HEK293 (cell line): ENCODE measurements around the gene LMTK2.
"Not testable (repeated sequence)": the region's sequence is repeated elsewhere in the genome, so short reads cannot be mapped to it uniquely, and the experiment has no call there.

Source experiments
- CTCF ChIA-PET: fragments of 350-600 bp; formaldehyde crosslinking; extraction: SDS; loops from one replicate; lab custom pipeline; 2021; ENCODE audit warnings: antibody characterized with exemption; lab: Yijun Ruan, JAX
- POLR2A ChIA-PET: fragments of 300-600 bp; formaldehyde crosslinking; extraction: SDS; loops from one replicate; lab custom pipeline; 2020; ENCODE audit warnings: antibody characterized with exemption, inconsistent platforms; lab: Yijun Ruan, JAX
- H3K27ac ChIP-seq: fragments of 200-500 bp; sonication (Bioruptor generic); 2 replicates; pipeline ENCODE4 v1.5.1; 2014; ENCODE audit warnings: low read depth, low read length, control low read depth, inconsistent platforms; ENCODE audit errors: extremely low read depth
- H3K36me3 ChIP-seq, 2 experiments: fragments of 200-500 bp in 1 of 2; sonication (Bioruptor generic) in 1 of 2; 1 replicate in 1 of 2; 2 replicates in 1 of 2; pipeline ENCODE4 v1.5.1; 2014 to 2017; ENCODE audit warnings: inconsistent platforms in 2 of 2, low read length in 2 of 2; ENCODE audit not compliant: control insufficient read depth in 2 of 2, insufficient read depth in 1 of 2
- H3K4me1 ChIP-seq: fragments of 200-500 bp; sonication (Bioruptor generic); 2 replicates; pipeline ENCODE4 v1.5.1; 2014; ENCODE audit warnings: mild to moderate bottlenecking, low read length, inconsistent platforms; ENCODE audit not compliant: control insufficient read depth, insufficient read depth
- H3K4me3 ChIP-seq: 2 replicates; pipeline ENCODE4 v1.5.1; 2011; ENCODE audit warnings: low read depth, mild to moderate bottlenecking, control low read depth, low read length, moderate library complexity
- H3K9me3 ChIP-seq: fragments of 200-500 bp; sonication (Bioruptor generic); 2 replicates; pipeline ENCODE4 v1.5.1; 2014; ENCODE audit warnings: low read depth, low read length, inconsistent platforms; ENCODE audit not compliant: control insufficient read depth, insufficient read depth
- BCL6B ChIP-seq: fragments of 450-650 bp; formaldehyde crosslinking; IDR thresholded peaks from 2 replicates; pipeline ENCODE4 v1.5.1; 2017; ENCODE audit warnings: missing biosample characterization, missing genetic modification characterization
- GFI1B ChIP-seq: fragments of 450-650 bp; formaldehyde crosslinking; IDR thresholded peaks from 2 replicates; pipeline ENCODE4 v1.5.1; 2016; ENCODE audit warnings: missing biosample characterization, missing genetic modification characterization
- GLIS1 ChIP-seq: fragments of 450-650 bp; formaldehyde crosslinking; IDR thresholded peaks from 2 replicates; pipeline ENCODE4 v1.5.1; 2016; ENCODE audit warnings: missing biosample characterization, missing genetic modification characterization
- GLIS2 ChIP-seq: fragments of 450-650 bp; formaldehyde crosslinking; IDR thresholded peaks from 2 replicates; pipeline ENCODE4 v1.5.1; 2016; ENCODE audit warnings: missing biosample characterization, missing genetic modification characterization
- PRDM6 ChIP-seq: fragments of 450-650 bp; formaldehyde crosslinking; IDR thresholded peaks from 2 replicates; pipeline ENCODE4 v1.5.1; 2017; ENCODE audit warnings: missing biosample characterization, missing genetic modification characterization
- SP7 ChIP-seq: fragments of 450-650 bp; formaldehyde crosslinking; IDR thresholded peaks from 2 replicates; pipeline ENCODE4 v1.5.1; 2016; ENCODE audit warnings: missing biosample characterization, missing genetic modification characterization
- WT1 ChIP-seq: fragments of 450-650 bp; formaldehyde crosslinking; IDR thresholded peaks from 2 replicates; pipeline ENCODE4 v1.5.1; 2016; ENCODE audit warnings: missing biosample characterization, missing genetic modification characterization
- ZNF19 ChIP-seq: fragments of 450-650 bp; formaldehyde crosslinking; IDR thresholded peaks from 2 replicates; pipeline ENCODE4; 2016; ENCODE audit warnings: missing biosample characterization, missing genetic modification characterization, low read depth
- ZNF274 ChIP-seq, 2 experiments: fragments of 200-500 bp in 1 of 2; fragments of 450-650 bp in 1 of 2; sonication (Bioruptor generic) in 1 of 2; formaldehyde crosslinking in 1 of 2; IDR thresholded peaks; 2 replicates each; pipeline versions ENCODE4 v1.5.1 to v1.6.1; 2014 to 2016; ENCODE audit warnings: borderline replicate concordance in 1 of 2, inconsistent platforms in 1 of 2, low read length in 1 of 2, missing biosample characterization in 1 of 2, missing genetic modification characterization in 1 of 2
- ZNF341 ChIP-seq: fragments of 450-650 bp; formaldehyde crosslinking; IDR thresholded peaks from 2 replicates; pipeline ENCODE4; 2016; ENCODE audit warnings: low read depth, missing biosample characterization, missing genetic modification characterization
- ZNF792 ChIP-seq: fragments of 450-650 bp; formaldehyde crosslinking; IDR thresholded peaks from 2 replicates; pipeline ENCODE4 v1.5.1; 2016; ENCODE audit warnings: missing biosample characterization, missing genetic modification characterization
- TF ChIP-seq, protein P1 (sequence below): fragments of 450-650 bp; IDR thresholded peaks from 2 replicates; pipeline ENCODE4 v1.5.1; 2018; ENCODE audit warnings: missing biosample characterization, mild to moderate bottlenecking, missing genetic modification characterization
- TF ChIP-seq, protein P2 (sequence below): fragments of 450-650 bp; formaldehyde crosslinking; IDR thresholded peaks from 2 replicates; pipeline ENCODE4 v1.5.1; 2016; ENCODE audit warnings: missing biosample characterization, missing genetic modification characterization

Gene LMTK2

DNA sequence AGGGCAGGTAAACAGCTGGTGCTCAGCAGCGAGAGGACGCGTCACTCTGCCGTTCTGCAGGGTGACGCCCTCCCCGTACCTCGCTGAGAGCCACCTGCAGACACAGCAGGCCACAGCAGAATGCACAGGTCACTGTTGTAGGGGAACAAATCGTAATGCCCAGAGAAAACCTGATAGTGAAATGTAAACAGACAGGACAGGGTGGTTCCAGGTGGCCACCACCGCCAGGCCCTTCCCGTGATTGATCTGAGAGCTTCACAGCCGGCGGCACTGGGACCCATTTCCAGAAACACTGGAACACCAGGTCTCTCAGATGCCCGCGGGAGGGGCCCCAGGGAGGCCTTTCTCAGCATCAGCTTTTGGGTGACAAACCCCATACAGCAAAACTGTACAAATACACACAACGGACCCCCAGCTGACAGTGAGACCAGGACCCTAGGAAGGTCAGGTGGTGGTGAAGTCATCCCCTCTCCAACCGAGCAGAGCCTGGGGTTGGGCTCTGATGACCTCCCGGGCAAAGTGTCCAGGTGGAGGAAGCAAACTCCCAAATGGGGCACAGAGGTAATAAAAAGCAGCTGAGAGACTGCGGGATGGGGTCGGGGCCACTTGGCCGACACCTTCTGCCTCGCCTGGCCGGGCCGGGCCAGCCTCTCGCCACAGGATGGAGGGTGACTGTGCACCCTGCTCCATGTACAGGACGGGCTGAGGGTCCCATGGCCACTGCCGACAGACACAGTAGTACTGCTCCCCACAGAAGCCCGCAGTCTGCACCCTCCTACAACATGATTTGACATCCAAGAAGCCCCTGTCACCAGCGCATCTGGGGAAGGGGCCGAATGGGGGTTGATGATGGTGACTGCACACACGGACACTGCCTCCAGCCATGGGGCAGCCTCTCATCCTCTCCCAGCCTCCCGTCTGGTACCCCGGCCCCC, 109.2 kb downstream of the LMTK2 start:
- Histone ChIP-seq H3K27ac (no peak overlapping the region), H3K9me3 (no peaks in the 10 kb centered on the region), H3K36me3 (no peaks in the 10 kb centered on the region; a peak in 1 of 3 replicates), H3K4me1 (peaks cover 5% of the 10 kb centered on the region; the same call in 1 of the 2 replicates)
- CTCF ChIA-PET = interaction anchor here (0.6 kb wide), 1 partner anchor 624 kb away, joined by 3 read pairs; no protein-coding TSS in a partner anchor
- POLR2A ChIA-PET = no interaction called here
- TF ChIP-seq ZNF792 (tag by site-specific recombination) = no peak
- TF ChIP-seq GLIS2 (tag by site-specific recombination) = peak; percentile 23; the same call in 1 of the 2 replicates
- TF ChIP-seq GLIS1 (tag by site-specific recombination) = peak; percentile 53
- TF ChIP-seq, all 188 proteins: peak for 2
- no peak overlapping the region for H3K4me3 ChIP-seq

DNA sequence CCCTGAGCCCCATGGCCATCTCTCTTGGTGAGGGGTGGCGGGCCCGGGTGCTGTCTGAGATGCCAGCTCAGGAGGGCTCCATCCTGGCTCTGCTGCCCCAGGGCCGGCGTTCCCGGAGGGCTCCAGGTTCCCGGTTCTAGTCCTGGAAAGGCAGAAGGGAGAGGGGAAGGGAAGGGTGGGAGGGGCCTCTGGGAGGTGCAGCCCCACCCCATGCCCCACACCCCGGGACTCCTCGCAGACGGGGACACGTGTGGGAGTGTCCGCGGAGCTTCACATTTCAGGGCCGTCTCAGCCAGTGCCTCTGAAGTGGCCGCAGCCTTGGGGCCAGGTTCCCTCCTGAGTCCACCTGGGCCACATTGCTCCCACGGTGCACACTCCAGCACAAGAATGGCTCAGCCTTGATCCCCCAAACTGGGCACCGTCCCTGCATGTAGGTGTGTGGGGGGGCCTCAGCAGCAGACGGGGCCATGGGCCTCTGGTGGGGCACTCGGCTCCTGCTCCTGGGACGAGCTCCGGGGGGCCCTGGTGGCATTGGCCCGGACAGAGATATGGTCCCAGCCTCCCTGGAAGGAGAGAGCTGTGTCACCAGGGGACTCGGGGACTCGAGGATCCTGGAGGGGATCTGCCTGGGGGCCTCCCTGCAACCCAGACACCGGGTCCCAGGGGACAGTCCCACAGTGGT, 110.4 kb downstream of the LMTK2 start:
- CTCF ChIA-PET = no interaction called here
- H3K4me3 ChIP-seq = no peak overlapping the region
- no peak overlapping the region for H3K27ac ChIP-seq
- peaks cover 0 to 6% of the 10 kb centered on the region in 2 experiments; a peak in 2 of 3 replicates for H3K36me3 ChIP-seq
- peaks cover 5% of the 10 kb centered on the region; the same call in 1 of the 2 replicates for H3K4me1 ChIP-seq
- TF ChIP-seq WT1 (tag by site-specific recombination) (no peak), ZNF274 (IDR thresholded peaks at IDR 0.05; ENCODE audit: low read length) (no peak), ZNF274 (tag by site-specific recombination; IDR thresholded peaks at IDR 0.05; ENCODE audit: borderline replicate concordance) (no peak), ZNF19 (no peak), GLIS1 (tag by site-specific recombination) (peak; percentile 39)
- POLR2A ChIA-PET = no interaction called here
- no peaks in the 10 kb centered on the region for H3K9me3 ChIP-seq

- H3K9me3 ChIP-seq = no peaks in the 10 kb centered on the region
- TF ChIP-seq, protein P1, sequence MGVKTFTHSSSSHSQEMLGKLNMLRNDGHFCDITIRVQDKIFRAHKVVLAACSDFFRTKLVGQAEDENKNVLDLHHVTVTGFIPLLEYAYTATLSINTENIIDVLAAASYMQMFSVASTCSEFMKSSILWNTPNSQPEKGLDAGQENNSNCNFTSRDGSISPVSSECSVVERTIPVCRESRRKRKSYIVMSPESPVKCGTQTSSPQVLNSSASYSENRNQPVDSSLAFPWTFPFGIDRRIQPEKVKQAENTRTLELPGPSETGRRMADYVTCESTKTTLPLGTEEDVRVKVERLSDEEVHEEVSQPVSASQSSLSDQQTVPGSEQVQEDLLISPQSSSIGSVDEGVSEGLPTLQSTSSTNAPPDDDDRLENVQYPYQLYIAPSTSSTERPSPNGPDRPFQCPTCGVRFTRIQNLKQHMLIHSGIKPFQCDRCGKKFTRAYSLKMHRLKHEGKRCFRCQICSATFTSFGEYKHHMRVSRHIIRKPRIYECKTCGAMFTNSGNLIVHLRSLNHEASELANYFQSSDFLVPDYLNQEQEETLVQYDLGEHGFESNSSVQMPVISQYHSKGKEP (tag by site-specific recombination) = no peak
- TF ChIP-seq PRDM6 (tag by site-specific recombination) = 0 out of 2 replicates have a peak, but pooled peaks have one; percentile 24
- TF ChIP-seq GFI1B (tag by site-specific recombination) = 0 out of 2 replicates have a peak, but pooled peaks have one; percentile 37
- no peak for TF ChIP-seq BCL6B (tag by site-specific recombination)
- 0 out of 2 replicates have a peak, but pooled peaks have one; percentile 12 for TF ChIP-seq SP7
- TF ChIP-seq, protein P2, sequence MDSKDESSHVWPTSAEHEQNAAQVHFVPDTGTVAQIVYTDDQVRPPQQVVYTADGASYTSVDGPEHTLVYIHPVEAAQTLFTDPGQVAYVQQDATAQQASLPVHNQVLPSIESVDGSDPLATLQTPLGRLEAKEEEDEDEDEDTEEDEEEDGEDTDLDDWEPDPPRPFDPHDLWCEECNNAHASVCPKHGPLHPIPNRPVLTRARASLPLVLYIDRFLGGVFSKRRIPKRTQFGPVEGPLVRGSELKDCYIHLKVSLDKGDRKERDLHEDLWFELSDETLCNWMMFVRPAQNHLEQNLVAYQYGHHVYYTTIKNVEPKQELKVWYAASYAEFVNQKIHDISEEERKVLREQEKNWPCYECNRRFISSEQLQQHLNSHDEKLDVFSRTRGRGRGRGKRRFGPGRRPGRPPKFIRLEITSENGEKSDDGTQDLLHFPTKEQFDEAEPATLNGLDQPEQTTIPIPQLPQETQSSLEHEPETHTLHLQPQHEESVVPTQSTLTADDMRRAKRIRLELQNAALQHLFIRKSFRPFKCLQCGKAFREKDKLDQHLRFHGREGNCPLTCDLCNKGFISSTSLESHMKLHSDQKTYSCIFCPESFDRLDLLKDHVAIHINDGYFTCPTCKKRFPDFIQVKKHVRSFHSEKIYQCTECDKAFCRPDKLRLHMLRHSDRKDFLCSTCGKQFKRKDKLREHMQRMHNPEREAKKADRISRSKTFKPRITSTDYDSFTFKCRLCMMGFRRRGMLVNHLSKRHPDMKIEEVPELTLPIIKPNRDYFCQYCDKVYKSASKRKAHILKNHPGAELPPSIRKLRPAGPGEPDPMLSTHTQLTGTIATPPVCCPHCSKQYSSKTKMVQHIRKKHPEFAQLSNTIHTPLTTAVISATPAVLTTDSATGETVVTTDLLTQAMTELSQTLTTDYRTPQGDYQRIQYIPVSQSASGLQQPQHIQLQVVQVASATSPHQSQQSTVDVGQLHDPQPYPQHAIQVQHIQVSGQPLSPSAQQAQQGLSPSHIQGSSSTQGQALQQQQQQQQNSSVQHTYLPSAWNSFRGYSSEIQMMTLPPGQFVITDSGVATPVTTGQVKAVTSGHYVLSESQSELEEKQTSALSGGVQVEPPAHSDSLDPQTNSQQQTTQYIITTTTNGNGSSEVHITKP = no peak
- no peak for TF ChIP-seq ZNF341 (tag by site-specific recombination)
- peaks cover 5% of the 10 kb centered on the region; the same call in 1 of the 2 replicates for H3K4me1 ChIP-seq
- peaks cover 0 to 6% of the 10 kb centered on the region in 2 experiments; a peak in 2 of 3 replicates for H3K36me3 ChIP-seq
- H3K4me3 ChIP-seq = no peak overlapping the region
- POLR2A ChIA-PET = no interaction called here
- no peak overlapping the region for H3K27ac ChIP-seq
- CTCF ChIA-PET = no interaction called here
Observed at GRCh38 chr7:98217623-98218582, 111.2 kb downstream of the LMTK2 start.

DNA sequence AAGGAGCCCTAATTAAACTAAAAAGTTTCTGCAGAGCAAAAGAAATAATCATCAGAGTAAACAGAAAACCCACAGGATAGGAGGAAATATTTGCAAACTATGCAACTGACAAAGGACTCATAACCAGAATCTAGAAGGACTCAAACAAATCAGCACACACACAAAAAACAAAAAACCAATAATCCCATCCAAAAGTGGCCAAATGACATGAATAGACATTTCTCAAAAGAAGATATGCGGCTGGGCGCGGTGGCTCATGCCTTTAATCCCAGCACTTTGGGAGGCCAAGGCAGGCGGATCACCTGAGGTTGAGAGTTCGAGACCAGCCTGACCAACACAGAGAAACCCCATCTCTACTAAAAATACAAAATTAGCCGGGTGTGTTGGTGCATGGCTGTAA, 112.7 kb downstream of the LMTK2 start:
- H3K4me1 ChIP-seq, H3K27ac ChIP-seq, CTCF ChIA-PET, POLR2A ChIA-PET, H3K4me3 ChIP-seq, H3K36me3 ChIP-seq, H3K9me3 ChIP-seq: not testable (repeated sequence)
